ENCODE measurements around the gene SSNA1. TPM values are rescaled to one million over a fixed set of nuclear protein-coding genes. Genes with fewer than 3 reads are reported as not detected.

The SSNA1 gene
- total RNA-seq, 1 experiment from 2014 or later = 62.3 TPM

GRCh38 chr9:137192859-137193258 lies 4.4 kb downstream of the SSNA1 start:
- POLR2A ChIA-PET = no interaction called here
- H3K27ac Mint-ChIP-seq (ENCODE audit: unreplicated experiment) = no peak overlapping the region
- H3K9me3 Mint-ChIP-seq (ENCODE audit: unreplicated experiment) = no peaks in the 10 kb centered on the region
- TF ChIP-seq, protein P1, sequence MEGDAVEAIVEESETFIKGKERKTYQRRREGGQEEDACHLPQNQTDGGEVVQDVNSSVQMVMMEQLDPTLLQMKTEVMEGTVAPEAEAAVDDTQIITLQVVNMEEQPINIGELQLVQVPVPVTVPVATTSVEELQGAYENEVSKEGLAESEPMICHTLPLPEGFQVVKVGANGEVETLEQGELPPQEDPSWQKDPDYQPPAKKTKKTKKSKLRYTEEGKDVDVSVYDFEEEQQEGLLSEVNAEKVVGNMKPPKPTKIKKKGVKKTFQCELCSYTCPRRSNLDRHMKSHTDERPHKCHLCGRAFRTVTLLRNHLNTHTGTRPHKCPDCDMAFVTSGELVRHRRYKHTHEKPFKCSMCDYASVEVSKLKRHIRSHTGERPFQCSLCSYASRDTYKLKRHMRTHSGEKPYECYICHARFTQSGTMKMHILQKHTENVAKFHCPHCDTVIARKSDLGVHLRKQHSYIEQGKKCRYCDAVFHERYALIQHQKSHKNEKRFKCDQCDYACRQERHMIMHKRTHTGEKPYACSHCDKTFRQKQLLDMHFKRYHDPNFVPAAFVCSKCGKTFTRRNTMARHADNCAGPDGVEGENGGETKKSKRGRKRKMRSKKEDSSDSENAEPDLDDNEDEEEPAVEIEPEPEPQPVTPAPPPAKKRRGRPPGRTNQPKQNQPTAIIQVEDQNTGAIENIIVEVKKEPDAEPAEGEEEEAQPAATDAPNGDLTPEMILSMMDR (IDR thresholded peaks at IDR 0.05; ENCODE audit: insufficient read depth in 1 of 2, low read depth in 1 of 2, low read length in 1 of 2, severe bottlenecking in 1 of 2, unreplicated experiment in 1 of 2) = no peak
- Histone ChIP-seq H3K9me3 (no peaks in the 10 kb centered on the region), H3K27me3 (replicated peaks; ENCODE audit: control insufficient read depth, insufficient read depth, low read length) (no peaks in the 10 kb centered on the region), H3K4me3 (ENCODE audit: low read depth, low read length) (no peak overlapping the region), H3K36me3 (ENCODE audit: control insufficient read depth, insufficient read depth, low read length) (peaks cover 2% of the 10 kb centered on the region), H3K4me1 (peaks cover 20% of the 10 kb centered on the region)
- CTCF ChIA-PET = no interaction called here
- peaks cover 42% of the 10 kb centered on the region for H3K36me3 Mint-ChIP-seq (ENCODE audit: insufficient read depth, unreplicated experiment)
- no peak overlapping the region for H3K4me3 Mint-ChIP-seq (ENCODE audit: unreplicated experiment)
- intact Hi-C loops (cut with micrococcal nuclease; ENCODE audit: unreplicated experiment) = no loop called here
- peaks cover 15% of the 10 kb centered on the region for H3K4me1 Mint-ChIP-seq (ENCODE audit: low read depth, unreplicated experiment)
- no TSS peak for BruUV-seq (replicated peaks)
- no peaks in the 10 kb centered on the region for H3K27me3 Mint-ChIP-seq (ENCODE audit: insufficient read depth, unreplicated experiment)
- DNase-seq = no peak

DNA sequence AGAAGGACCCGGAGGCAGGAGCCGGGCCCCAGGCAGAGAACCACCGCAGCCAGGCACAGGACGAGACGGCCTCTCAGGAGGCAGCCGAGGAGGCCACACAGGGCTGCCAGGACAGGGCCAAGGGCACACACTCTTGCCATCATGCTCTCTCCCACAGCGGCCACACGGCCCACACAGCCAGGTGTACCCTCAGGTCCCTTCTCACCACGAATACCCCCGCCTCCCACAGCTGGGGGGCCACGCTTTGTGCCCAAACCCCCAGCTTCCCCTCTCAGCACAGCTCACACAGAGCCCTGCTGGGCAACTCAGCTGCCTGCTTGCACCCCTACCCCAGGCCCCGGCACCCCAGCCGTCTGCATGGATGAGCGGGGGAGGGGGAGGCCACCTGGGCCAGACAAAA lies 5.3 kb downstream of the SSNA1 start:
- Mint-ChIP-seq H3K4me3 (ENCODE audit: unreplicated experiment) (no peak overlapping the region), H3K36me3 (ENCODE audit: insufficient read depth, unreplicated experiment) (peaks cover 33% of the 10 kb centered on the region), H3K27ac (ENCODE audit: unreplicated experiment) (no peak overlapping the region), H3K4me1 (ENCODE audit: low read depth, unreplicated experiment) (peaks cover 15% of the 10 kb centered on the region), H3K9me3 (ENCODE audit: unreplicated experiment) (no peaks in the 10 kb centered on the region), H3K27me3 (ENCODE audit: insufficient read depth, unreplicated experiment) (no peaks in the 10 kb centered on the region)
- Histone ChIP-seq H3K36me3 (ENCODE audit: control insufficient read depth, insufficient read depth, low read length) (peaks cover 2% of the 10 kb centered on the region), H3K27me3 (replicated peaks; ENCODE audit: control insufficient read depth, insufficient read depth, low read length) (no peaks in the 10 kb centered on the region), H3K9me3 (no peaks in the 10 kb centered on the region), H3K4me3 (ENCODE audit: low read depth, low read length) (no peak overlapping the region), H3K4me1 (peaks cover 29% of the 10 kb centered on the region)
- TF ChIP-seq, protein P1 (IDR thresholded peaks at IDR 0.05; ENCODE audit: insufficient read depth in 1 of 2, low read depth in 1 of 2, low read length in 1 of 2, severe bottlenecking in 1 of 2, unreplicated experiment in 1 of 2) = no peak
- intact Hi-C loops (cut with micrococcal nuclease; ENCODE audit: unreplicated experiment) = no loop called here
- BruUV-seq (replicated peaks) = no TSS peak
- ChIA-PET POLR2A (no interaction called here), CTCF (no interaction called here)
- no peak for DNase-seq

DNA sequence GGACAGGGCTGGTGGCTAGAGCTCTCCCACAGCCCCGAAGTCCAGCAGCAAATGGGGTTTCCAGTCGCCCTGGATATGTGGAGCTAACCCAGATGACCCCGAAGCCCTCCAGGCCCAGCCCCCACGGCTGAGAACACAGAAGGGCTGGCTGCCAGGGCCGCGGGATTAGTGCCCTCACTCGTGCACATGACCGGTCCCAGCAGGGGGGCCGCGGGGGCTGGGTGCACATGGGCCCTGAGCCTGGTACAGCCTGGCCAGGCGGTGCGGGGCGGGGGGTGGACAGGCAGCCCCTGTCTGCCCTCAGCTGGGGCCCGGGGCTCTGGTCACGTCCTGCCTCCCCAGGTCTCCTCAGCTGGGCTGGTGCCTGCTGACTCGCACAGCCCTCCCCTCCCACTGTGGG lies 5.9 kb downstream of the SSNA1 start:
- POLR2A ChIA-PET = no interaction called here
- DNase-seq = no peak
- Histone ChIP-seq H3K36me3 (ENCODE audit: control insufficient read depth, insufficient read depth, low read length) (peaks cover 2% of the 10 kb centered on the region), H3K9me3 (no peaks in the 10 kb centered on the region), H3K4me1 (peaks cover 35% of the 10 kb centered on the region), H3K27me3 (replicated peaks; ENCODE audit: control insufficient read depth, insufficient read depth, low read length) (no peaks in the 10 kb centered on the region), H3K4me3 (ENCODE audit: low read depth, low read length) (no peak overlapping the region)
- Mint-ChIP-seq H3K36me3 (ENCODE audit: insufficient read depth, unreplicated experiment) (peaks cover 28% of the 10 kb centered on the region), H3K9me3 (ENCODE audit: unreplicated experiment) (no peaks in the 10 kb centered on the region), H3K27me3 (ENCODE audit: insufficient read depth, unreplicated experiment) (no peaks in the 10 kb centered on the region), H3K4me3 (ENCODE audit: unreplicated experiment) (no peak overlapping the region), H3K27ac (ENCODE audit: unreplicated experiment) (no peak overlapping the region), H3K4me1 (ENCODE audit: low read depth, unreplicated experiment) (peaks cover 15% of the 10 kb centered on the region)
- TF ChIP-seq, protein P1 (IDR thresholded peaks at IDR 0.05; ENCODE audit: insufficient read depth in 1 of 2, low read depth in 1 of 2, low read length in 1 of 2, severe bottlenecking in 1 of 2, unreplicated experiment in 1 of 2) = no peak
- CTCF ChIA-PET = no interaction called here
- intact Hi-C loops (cut with micrococcal nuclease; ENCODE audit: unreplicated experiment) = no loop called here
- BruUV-seq (replicated peaks) = no TSS peak

All from Caco-2 (cell line).